GM21723 (cell line): ENCODE results near the gene TRIM17.

Source experiments
- ATAC-seq: cut with Tn5 transposase; IDR thresholded peaks from one replicate; pipeline ENCODE4 v1.9.1; 2021; ENCODE audit warnings: mild to moderate bottlenecking, moderate library complexity; ENCODE audit not compliant: unreplicated experiment

The TRIM17 gene

GRCh38 chr1:228358764-228359612, 57.7 kb downstream of the TRIM17 start:
- ATAC-seq, result no peak

GRCh38 chr1:228358039-228358763, 58.5 kb downstream of the TRIM17 start:
- ATAC-seq, result no peak
